HG03575 (cell line): Measurements from ENCODE around the gene MUSTN1.

Experiments
- ATAC-seq: cut with Tn5 transposase; IDR thresholded peaks from one replicate; pipeline ENCODE4 v1.9.1; 2021; ENCODE audit not compliant: unreplicated experiment, insufficient number of reproducible peaks, low FRiP score; ENCODE audit errors: extremely low read depth

Gene MUSTN1

DNA sequence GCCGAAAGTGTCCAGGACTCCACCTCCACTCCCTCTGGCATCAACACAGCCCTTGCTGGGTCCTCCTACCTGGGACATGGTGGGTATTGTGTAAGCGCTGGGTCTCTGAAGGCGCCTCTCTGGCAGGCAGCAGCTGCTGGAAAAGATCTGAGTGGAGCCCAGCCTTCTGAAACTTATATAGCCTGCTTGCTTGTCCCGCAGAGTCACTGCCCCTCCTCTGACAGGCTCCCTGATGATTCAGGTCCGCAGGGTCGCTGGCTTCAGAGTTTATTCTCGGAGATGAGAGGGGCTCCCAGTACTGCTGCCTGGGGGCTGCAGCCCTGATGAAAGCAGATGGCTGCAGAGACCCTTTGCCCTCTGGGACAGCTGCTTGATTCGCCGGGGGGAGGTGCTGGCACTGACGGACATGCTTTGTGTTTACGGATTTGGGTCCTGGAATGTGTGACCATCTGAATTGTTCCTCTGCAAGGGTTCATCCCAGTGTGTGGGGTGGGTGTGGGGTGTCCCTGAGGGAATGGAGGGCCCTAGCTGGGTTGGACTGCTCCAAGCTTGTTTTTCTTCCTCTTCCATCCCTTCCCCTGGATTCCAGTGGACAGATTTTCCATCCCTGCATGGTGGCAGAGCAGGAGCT is at the start of gene MUSTN1:
TSS of gene MUSTN1 (minus strand) at position 149 of the 631 bp plus-strand sequence. CDS start at position 78, 71 bp downstream.
- no peak for ATAC-seq

DNA sequence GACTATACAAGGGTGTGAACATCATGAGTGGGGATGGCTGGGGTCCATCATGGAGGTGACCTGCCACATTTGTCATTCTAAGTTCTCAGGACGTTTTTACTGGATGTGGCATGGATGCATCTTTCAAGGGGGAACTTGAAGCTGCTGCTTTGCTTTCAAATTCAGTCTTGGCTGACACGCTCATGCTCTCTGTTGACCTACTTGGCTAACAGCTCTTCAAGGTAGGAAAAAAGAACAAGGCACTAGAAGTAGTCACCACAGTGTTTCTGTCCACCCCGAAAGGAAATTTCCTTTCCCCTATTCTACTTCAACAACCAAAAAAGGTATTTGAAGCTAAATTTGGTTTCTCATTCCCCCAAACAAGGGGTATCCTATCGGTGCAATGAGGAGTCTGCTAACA is 47.6 kb upstream of the MUSTN1 start:
- ATAC-seq: no peak

DNA sequence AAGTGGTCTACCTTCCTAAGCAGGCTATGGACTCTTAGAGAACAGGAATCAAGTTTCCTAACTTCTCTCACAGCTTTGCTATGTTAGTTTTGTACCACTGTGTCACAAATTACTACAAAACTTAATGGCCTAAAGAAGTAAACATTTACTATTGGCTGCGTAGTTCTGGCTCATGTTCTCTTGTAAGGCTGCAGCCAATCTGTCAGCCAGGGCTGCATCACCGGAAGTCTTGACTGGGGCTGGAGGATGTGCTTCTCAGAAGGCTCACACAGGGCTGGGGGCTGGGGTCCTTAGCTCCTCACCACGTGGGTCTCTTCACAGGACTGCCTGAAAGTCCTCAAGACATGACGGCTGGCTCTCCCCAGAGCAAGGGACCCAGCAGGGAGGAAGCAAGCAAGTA is 47.1 kb upstream of the MUSTN1 start:
- ATAC-seq: no peak

DNA sequence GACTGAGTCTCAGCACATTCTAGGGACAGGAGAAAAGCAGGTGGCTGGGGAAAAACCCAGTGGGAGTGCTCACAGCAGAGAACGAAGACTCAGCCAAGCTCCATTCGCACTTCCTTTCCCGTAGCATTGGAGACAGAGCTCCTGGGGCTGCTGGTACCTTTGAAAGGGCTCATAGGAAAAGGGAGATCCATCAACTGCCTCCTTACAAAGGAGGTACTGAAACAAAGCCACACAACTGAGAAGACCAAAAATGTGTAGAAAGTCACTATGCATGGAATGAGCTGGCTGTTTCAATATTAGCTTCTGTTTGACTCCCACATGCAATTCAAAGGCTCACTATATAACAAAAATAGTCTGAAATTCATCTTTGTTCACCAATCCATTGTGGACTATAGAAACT is 45.7 kb upstream of the MUSTN1 start:
- no peak for ATAC-seq

DNA sequence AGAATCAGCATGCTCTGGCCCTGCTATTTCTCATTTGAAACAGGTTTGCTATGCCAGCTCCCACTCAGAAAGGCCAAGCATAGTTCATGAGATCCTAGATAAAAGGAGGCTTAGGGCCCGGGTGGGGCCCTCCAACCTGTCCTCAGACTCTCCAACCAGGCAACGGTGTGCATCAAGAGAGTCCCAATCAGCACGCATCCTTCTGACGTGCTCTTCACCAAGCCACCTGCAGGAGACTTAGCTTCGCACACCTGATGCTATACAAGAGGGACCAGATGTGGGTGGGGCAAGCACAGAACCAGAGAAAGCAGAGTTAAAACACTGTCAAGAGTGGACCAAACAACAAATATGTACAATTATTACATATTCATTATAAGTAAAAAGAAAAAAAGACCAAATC is 45.2 kb upstream of the MUSTN1 start:
- ATAC-seq: no peak

DNA sequence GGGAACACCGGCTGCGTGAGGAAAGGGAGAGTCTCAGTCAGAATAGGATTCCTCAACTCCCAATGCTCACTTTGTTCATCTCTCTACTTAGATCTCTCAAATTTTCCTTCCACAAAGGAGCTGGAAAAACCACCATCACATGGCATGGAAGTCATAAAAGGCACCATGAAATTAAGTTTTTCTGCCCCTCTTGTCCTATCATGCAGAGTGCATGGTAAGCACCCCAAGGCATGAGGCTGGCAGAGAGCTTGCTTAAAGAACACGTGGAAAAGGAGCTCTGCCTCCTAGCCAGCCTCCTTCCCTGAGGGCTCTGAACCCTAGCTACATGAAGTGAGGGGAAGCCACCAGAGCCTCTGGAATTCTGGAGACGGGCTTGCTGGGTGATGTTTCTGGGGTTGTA is 44.8 kb upstream of the MUSTN1 start:
- no peak for ATAC-seq

DNA sequence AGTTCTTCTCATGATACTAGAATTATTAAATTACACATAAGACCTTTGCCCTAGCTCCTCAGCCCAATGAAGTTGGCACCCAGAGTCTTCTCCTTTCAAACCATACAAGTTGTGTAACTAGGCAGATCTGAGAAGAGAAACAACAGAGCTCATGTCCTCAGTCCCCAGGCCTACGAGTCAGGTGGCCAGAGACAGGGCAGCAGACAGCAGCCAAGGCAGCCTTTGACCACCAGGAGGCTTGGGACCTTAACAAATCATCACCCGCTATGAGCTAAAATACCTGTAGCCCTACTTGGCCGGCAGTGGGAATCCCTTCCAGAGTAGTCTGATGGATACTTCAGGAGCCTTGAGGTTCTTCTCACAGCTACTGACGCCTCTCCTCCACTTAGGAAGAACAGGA is 44.3 kb upstream of the MUSTN1 start:
- no peak for ATAC-seq

DNA sequence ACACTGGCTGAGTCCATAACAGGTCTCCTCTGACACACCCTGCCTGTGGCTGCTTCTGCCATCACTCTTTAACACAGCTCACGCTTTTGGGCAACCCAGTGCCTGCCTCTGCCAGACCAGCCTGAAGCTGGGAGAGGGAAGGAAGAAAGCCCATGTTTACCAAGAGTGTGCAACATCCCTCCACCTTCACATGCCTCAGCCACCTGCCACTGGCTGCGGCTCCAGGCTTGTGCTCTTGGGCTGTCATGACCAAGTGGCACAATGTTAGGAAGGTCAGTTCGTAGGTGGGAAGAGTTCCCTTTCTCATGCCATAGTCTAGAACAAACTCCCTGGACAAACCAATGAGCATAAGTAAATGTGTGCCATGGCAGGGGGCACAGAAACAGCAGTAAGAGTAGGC is 42.3 kb upstream of the MUSTN1 start:
- no peak for ATAC-seq

DNA sequence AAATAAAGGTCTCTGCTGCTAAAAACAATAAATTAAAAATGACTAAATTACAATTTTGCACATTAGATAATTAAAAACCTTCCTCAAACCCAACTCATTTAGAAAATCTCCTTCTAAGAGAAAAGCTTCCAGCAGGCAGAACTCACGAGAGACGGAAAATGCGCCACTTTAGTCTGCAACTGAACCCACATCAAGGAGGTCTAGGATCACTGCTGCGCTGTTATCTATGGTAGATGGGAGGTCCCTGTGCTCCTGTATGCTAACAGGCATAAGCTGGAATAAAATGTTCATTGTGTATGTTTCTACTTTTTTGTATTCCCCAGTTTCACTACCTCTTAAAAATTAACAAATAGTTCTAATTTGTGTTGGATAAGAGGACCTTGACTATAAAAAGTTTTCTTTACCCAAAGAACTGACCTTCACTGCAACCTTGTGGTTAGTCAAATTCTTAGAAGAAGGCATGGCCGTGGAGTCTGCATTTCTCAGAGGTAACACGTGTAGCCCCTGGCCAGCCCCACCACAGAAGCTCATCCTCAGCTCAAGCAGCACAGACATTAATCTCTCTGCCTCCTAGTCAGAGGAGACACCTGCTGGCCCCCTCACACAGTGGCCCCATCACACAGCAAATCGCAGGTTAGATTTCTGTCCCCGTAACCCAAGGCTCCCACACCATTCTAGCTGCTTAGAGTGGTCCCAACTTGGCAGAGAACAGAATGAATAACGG is 40.2 kb upstream of the MUSTN1 start:
- ATAC-seq: no peak

DNA sequence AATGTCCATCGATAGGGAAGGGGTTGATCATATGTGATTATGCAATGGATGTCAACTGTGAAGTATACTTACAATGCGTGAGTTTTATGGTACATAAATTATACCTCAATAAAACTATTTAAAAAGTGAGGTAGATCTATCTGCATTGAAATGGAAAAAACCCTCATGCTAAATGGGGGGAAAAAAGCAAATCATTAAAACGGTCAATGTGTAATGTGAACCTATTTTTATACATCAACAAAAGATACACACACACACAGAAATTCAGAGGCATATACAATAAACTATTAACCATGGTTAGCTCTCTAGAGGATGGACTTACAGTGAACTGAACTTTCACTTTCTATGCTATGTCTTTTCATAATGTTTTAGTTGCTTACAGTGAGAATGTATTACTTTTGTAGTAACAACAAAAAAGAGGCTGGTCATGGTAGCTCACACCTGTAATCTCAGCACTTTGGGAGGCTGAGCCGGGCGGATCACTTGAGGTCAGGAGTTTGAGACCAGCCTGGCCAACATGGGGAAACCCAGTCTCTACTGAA is 39.4 kb upstream of the MUSTN1 start:
- no peak for ATAC-seq

DNA sequence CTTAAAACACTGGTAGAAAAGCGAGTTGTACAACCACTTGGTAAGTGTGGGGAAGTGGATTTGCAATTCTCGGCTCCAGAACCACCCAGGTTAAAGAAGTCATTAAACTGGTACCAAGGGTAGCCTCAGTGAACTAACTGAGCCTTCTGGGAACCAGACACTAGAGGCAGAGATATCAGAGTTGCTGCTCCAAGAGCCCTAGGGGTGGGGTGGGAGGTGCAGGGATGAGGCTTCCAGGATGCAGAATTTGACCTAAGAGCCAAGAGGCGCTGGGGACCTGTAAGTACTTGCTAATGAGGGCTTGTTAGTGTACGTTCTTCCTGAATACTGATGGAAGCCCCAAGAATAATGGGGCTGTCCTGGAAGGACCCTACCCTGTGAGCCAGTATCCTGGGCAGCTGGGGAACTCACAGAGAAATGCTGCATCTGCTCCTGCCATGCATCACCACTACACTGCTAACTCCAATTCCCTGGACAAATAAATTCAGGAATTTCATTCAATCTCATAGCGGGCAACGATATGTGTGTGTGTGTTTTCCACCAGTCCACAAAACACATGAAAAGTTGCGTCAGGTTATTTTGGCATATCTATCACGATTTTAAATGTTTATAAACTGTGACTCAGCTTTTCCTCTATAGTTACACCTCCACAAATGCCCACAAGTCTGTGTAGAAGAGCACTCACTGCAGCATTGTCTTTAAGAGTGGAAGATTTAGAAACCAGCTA is 38.8 kb upstream of the MUSTN1 start:
- no peak for ATAC-seq

DNA sequence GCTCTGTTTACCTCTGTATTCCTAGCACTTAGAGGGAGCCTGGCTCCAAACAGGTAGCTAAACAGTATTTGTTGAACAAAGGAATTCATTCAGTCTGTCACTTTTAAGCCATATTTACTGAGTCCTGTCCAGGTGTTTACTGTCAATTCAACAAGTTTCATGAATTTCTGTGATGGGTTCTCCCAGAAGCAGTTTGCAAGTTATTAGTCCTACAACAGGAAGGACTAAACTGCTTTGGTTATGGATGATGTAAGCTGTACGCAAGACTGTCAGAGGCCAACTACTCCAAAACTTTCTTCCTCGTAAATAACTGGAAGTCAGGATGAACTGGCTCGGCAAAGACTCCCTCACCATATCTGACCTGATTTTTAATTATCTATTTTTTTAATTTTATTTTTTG is 37.4 kb upstream of the MUSTN1 start:
- no peak for ATAC-seq

DNA sequence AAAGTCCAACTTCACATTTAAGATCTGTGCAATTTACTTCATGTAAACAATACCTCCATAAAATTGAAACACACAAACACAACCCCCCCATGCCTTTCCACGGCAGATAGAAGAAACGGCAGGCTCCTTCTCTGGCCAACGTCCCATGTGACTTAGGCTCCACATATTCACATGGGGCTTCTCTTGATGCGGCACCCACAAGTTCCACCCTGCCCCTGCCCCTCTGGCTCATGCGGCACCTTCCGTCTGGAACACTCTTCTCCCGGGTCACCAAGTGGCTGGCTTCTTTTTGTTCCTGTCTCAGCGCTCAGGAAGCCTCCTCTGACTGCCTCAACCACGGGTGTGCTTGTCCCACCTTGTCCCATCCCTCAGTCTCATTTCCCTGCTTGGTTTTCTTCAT is 36.9 kb upstream of the MUSTN1 start:
- no peak for ATAC-seq

DNA sequence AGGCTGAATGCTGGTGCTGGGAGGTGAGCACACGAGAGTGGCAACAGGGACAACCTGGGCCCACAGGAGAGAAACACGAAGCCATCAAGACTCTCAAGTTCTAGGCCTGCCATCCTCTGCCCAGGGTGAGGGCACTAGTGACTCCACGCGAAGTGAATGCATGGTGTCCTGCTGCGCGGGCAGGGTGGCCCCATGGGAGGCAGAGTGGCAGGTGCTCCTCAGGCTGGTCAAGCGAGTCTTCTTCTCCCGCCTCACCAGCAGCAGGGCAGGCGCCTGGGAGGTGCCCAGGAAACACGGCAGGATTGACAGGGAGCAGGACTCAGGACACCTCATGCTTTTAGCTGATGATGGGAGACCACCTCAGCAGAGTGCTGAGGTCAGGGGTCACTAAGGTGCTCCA is 35.7 kb upstream of the MUSTN1 start:
- ATAC-seq: no peak

DNA sequence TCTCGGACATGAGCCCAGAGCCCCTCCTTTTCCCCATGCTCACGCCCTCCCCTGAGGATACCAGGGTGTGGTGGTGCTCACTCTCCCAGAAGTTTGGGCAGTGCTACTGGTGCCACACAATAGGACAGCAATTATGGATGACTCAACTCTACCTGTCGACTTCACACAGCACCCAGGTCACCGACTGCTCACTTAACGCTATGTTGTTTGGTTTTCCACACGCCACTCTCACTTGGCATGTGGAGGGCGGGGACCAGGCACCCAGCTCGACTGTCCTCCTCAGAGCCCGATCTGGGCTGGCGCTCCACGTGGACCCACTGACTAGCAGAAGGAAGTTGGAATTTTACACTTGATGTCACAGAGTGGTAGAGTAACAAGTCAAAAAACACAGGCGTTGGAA is 31.6 kb upstream of the MUSTN1 start:
- ATAC-seq: no peak

DNA sequence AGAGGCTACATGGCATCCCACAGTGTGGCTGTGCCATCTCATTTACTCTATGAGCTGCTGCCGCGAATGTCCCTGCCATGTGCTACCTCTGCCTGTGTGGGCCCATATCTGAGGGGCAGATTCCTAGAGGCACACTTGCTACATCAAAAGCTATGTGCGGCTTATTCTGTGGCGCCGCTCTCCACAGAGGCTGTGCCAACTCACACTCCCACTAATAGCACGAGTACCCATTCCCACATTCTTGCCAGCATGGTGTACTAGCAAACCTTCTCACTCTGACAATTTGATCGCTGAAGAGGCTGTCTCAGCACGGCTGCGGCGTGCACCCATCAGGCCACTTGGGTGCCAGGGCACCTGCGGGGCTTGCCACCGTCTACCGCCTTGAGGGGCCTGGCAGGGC is 31.2 kb upstream of the MUSTN1 start:
- no peak for ATAC-seq

DNA sequence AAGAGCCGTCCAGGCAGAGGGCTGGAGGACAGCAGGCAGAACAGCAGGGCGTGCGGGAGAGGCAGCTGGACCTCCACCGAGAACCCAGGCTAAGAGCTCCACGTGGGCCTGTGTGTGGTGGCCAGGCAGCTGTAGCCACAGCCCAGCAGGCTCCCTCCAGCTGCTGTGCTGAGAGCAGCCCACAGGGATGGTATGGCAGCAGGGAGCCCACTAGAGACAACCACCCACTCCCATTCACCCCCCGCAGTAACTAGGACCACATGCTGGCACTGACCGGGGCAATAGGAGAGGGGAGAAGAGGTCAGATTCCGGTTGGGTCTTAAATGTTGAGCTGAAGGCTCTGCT is 25.6 kb upstream of the MUSTN1 start:
- no peak for ATAC-seq

DNA sequence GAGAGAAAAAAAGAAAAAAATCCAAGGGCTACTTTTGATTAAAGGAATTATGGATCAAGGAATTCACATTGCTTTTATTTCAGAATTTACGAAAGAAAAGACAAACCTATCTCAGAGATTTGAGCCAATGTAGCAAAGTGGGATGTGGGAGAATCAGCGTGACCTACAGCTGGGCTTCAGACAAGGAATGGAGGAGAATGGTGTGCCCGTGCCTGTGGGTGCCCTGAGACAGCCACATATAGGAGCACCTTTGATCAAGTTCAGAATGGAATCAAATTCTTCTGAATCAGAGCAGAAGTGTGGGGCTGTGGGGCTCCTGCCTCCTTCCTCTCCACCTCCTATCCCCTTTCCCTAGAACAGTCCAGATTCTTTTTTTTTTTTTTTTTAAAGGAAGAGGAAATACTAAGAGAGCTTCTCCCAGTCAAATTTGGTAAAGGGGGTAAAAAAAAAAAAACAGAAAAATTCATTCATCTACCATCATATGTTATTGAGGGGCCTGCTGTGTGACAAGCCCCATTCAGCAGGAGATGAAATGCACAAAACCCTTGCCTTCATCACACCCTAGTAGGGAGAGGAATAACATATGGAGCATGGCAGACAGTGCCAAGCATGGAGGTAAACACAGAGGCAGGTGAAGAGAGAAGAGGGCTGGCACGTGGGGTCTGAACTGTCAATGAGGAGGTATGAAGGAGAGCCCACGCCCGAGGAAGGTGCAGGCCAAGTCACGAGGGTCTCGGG is 25.0 kb upstream of the MUSTN1 start:
- ATAC-seq: no peak

DNA sequence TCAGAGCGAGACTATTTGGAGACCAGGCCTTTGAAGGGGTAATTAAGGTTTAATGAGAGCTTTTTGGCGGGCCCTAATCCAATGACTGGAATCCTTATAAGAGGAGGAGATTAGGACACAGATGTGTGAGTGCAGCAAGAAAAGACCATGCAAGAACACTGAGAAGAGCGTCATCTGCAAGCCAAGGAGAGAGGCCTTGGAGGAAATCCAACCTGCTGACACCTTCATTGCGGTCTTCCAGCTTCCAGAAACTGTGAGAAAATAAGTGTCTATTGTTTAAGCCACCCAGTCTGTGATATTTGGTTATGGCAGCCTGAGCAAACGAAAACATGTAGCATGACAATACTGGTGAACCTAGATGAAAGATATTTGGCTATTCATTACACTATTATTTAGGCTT is 23.0 kb upstream of the MUSTN1 start:
- ATAC-seq: no peak

DNA sequence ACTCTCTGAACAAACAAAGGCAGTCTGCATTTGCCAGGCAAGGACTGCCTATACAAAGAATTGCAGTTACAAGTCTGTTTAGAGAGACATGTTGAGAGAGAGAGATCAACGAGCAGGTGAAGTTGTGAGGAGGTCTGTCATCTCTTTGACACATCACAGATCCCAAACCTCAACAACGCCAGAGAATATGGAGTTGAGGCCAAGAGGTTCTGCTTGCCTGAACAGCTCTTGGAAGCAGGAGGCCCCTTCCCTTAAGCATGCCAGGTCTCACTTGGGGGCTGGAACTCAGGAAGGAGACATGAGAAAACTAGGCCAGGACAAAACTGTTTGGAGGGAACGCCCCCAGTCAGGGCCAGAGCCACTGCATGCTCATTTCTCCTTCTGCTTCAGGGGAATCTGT is 22.3 kb upstream of the MUSTN1 start:
- no peak for ATAC-seq
